ENCODE results near the gene ATP1A4.

ATP1A4 gene

DNA sequence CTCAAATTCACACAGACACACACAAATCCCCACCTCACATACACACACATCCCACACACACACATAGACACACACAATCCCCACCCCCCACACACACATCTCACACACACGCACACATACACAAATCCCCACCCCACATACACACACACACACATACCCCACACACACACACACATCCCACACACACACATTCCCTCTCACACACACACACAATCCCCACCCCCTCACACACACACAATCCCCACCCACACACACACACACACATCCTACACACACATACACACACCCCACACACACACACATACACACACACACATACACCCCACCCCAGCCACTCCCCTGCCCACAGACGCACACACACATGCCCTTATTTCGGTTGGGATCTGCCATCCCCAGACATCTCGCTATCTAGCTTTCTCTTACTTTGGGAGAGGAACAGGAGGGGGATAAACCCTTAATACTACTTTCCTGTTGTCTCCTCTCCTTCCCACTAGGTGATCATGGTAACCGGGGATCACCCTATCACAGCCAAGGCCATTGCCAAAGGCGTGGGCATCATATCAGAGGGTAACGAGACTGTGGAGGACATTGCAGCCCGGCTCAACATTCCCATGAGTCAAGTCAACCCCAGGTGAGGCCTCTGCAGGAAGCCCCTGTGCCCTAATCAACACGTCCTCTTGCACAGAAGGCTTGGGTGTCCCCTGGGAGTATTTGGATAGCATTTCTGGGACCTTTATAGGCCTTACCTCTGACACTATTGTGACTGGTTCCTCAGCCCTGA lies 17.2 kb upstream of the ATP1A4 start:
- H3K36me3 ChIP-seq (ENCODE audit: insufficient read depth, low read length) = no peaks in the 10 kb centered on the region
- no peak overlapping the region for H3K27ac ChIP-seq
- DNase-seq (ENCODE audit: low read depth, low spot score) = no peak
- no peaks in the 10 kb centered on the region for H3K9me3 ChIP-seq (ENCODE audit: low read depth, low read length)
- H3K9ac ChIP-seq (ENCODE audit: insufficient read length) = no peak overlapping the region
- TF ChIP-seq EZH2 (IDR thresholded peaks at IDR 0.05) = no peak
- no peak for TF ChIP-seq FOXP2 (optimal IDR thresholded peaks at IDR 0.05; ENCODE audit: control extremely low read depth, extremely low read length, insufficient read depth)
- no peak for TF ChIP-seq POLR2AphosphoS5 (IDR thresholded peaks at IDR 0.05; ENCODE audit: borderline replicate concordance, low read depth, low read length)
- H3K4me3 ChIP-seq = no peak overlapping the region

GRCh38 chr1:160134791-160135572 lies 16.4 kb upstream of the ATP1A4 start:
- DNase-seq (ENCODE audit: low read depth, low spot score) = no peak
- no peak overlapping the region for H3K9ac ChIP-seq (ENCODE audit: insufficient read length)
- no peaks in the 10 kb centered on the region for H3K36me3 ChIP-seq (ENCODE audit: insufficient read depth, low read length)
- no peak overlapping the region for H3K27ac ChIP-seq
- no peak overlapping the region for H3K4me3 ChIP-seq
- no peaks in the 10 kb centered on the region for H3K9me3 ChIP-seq (ENCODE audit: low read depth, low read length)
- TF ChIP-seq POLR2AphosphoS5 (IDR thresholded peaks at IDR 0.05; ENCODE audit: borderline replicate concordance, low read depth, low read length) (no peak), FOXP2 (optimal IDR thresholded peaks at IDR 0.05; ENCODE audit: control extremely low read depth, extremely low read length, insufficient read depth) (no peak), EZH2 (IDR thresholded peaks at IDR 0.05) (no peak)

- H3K9ac ChIP-seq (ENCODE audit: insufficient read length) = no peak overlapping the region
- no peak for DNase-seq (ENCODE audit: low read depth, low spot score)
- no peaks in the 10 kb centered on the region for H3K9me3 ChIP-seq (ENCODE audit: low read depth, low read length)
- H3K27ac ChIP-seq = no peak overlapping the region
- TF ChIP-seq FOXP2 (optimal IDR thresholded peaks at IDR 0.05; ENCODE audit: control extremely low read depth, extremely low read length, insufficient read depth) (no peak), POLR2AphosphoS5 (IDR thresholded peaks at IDR 0.05; ENCODE audit: borderline replicate concordance, low read depth, low read length) (no peak), EZH2 (IDR thresholded peaks at IDR 0.05) (no peak)
- H3K36me3 ChIP-seq (ENCODE audit: insufficient read depth, low read length) = no peaks in the 10 kb centered on the region
- H3K4me3 ChIP-seq = no peak overlapping the region
These were observed 15.1 kb upstream of the ATP1A4 start for GRCh38 chr1:160136121-160136925.

GRCh38 chr1:160136926-160137200 lies 14.5 kb upstream of the ATP1A4 start:
- no peak overlapping the region for H3K27ac ChIP-seq
- no peaks in the 10 kb centered on the region for H3K9me3 ChIP-seq (ENCODE audit: low read depth, low read length)
- H3K9ac ChIP-seq (ENCODE audit: insufficient read length) = no peak overlapping the region
- TF ChIP-seq POLR2AphosphoS5 (IDR thresholded peaks at IDR 0.05; ENCODE audit: borderline replicate concordance, low read depth, low read length) (no peak), FOXP2 (optimal IDR thresholded peaks at IDR 0.05; ENCODE audit: control extremely low read depth, extremely low read length, insufficient read depth) (no peak), EZH2 (IDR thresholded peaks at IDR 0.05) (no peak)
- no peak overlapping the region for H3K4me3 ChIP-seq
- DNase-seq (ENCODE audit: low read depth, low spot score) = no peak
- H3K36me3 ChIP-seq (ENCODE audit: insufficient read depth, low read length) = no peaks in the 10 kb centered on the region

GRCh38 chr1:160137216-160137862 lies 14.1 kb upstream of the ATP1A4 start:
- no peak for TF ChIP-seq FOXP2 (optimal IDR thresholded peaks at IDR 0.05; ENCODE audit: control extremely low read depth, extremely low read length, insufficient read depth)
- TF ChIP-seq POLR2AphosphoS5 (IDR thresholded peaks at IDR 0.05; ENCODE audit: borderline replicate concordance, low read depth, low read length) = no peak
- TF ChIP-seq EZH2 (IDR thresholded peaks at IDR 0.05) = no peak
- H3K9ac ChIP-seq (ENCODE audit: insufficient read length) = no peak overlapping the region
- H3K36me3 ChIP-seq (ENCODE audit: insufficient read depth, low read length) = no peaks in the 10 kb centered on the region
- DNase-seq (ENCODE audit: low read depth, low spot score) = no peak
- H3K9me3 ChIP-seq (ENCODE audit: low read depth, low read length) = no peaks in the 10 kb centered on the region
- no peak overlapping the region for H3K27ac ChIP-seq
- no peak overlapping the region for H3K4me3 ChIP-seq

DNA sequence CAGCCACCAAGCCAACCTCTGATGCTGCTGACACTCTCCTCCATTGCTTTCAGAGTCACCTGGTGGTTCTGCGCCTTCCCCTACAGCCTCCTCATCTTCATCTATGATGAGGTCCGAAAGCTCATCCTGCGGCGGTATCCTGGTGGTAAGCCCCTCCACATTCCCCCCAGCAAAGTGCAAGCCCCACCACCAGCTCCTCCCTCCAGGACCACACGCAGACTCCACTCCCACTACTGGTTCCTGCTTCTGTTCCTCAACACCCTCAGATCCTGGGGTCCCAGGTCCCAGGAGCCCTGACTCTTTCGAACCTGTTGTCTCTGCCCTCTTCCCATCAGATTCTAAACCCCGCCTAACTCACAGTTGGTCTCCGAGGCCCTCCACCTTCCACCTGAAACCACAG lies 11.6 kb upstream of the ATP1A4 start:
- Histone ChIP-seq H3K9ac (ENCODE audit: insufficient read length) (no peak overlapping the region), H3K9me3 (ENCODE audit: low read depth, low read length) (no peaks in the 10 kb centered on the region), H3K27ac (no peak overlapping the region), H3K36me3 (ENCODE audit: insufficient read depth, low read length) (no peaks in the 10 kb centered on the region), H3K4me3 (no peak overlapping the region)
- DNase-seq (ENCODE audit: low read depth, low spot score) = no peak
- TF ChIP-seq EZH2 (IDR thresholded peaks at IDR 0.05) (no peak), POLR2AphosphoS5 (IDR thresholded peaks at IDR 0.05; ENCODE audit: borderline replicate concordance, low read depth, low read length) (no peak), FOXP2 (optimal IDR thresholded peaks at IDR 0.05; ENCODE audit: control extremely low read depth, extremely low read length, insufficient read depth) (no peak)

DNA sequence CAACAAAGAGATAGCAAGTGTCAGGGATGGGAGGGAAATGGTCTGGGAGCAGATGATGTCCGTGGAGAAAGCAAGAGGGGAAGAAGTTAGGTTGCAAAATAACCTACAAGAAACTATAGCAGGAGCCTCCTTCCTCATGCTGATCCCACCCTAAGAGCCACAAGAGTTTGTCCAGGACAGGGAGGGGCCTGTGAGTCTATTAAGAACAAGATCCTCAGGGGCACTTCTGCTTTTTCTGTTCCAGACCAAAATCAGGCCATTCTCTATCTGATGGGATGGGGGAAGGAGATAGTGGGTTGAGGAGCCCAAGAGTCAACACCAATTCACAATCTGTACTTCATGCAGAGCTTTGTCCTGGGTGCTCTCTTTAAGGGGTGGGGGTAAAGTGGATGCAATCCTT lies 7.7 kb upstream of the ATP1A4 start:
- Histone ChIP-seq H3K9ac (ENCODE audit: insufficient read length) (no peak overlapping the region), H3K4me3 (no peak overlapping the region), H3K9me3 (ENCODE audit: low read depth, low read length) (no peaks in the 10 kb centered on the region), H3K36me3 (ENCODE audit: insufficient read depth, low read length) (no peaks in the 10 kb centered on the region), H3K27ac (no peak overlapping the region)
- no peak for DNase-seq (ENCODE audit: low read depth, low spot score)
- TF ChIP-seq POLR2AphosphoS5 (IDR thresholded peaks at IDR 0.05; ENCODE audit: borderline replicate concordance, low read depth, low read length) = no peak
- TF ChIP-seq EZH2 (IDR thresholded peaks at IDR 0.05) = no peak
- TF ChIP-seq FOXP2 (optimal IDR thresholded peaks at IDR 0.05; ENCODE audit: control extremely low read depth, extremely low read length, insufficient read depth) = no peak

DNA sequence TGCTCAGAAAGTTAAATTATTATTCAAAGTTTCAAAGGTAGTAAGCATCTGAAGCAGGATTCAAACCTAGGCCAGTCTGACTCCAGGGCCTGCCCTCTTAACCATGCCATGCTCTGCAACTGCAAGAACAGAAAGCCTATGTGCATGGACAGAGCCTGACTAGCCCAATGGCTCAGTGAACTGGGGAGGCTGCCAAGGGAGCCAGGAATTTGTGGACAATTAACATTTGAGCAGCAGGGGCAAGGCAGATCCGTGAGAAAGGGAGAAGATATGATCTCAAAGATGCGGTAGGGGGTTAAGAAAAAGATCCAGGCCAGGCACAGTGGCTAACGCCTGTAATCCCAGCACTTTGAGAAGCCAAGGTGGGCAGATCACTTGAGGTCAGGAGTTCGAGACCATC lies 6.5 kb upstream of the ATP1A4 start:
- H3K9ac ChIP-seq (ENCODE audit: insufficient read length) = no peak overlapping the region
- DNase-seq (ENCODE audit: low read depth, low spot score) = no peak
- H3K27ac ChIP-seq = no peak overlapping the region
- no peaks in the 10 kb centered on the region for H3K9me3 ChIP-seq (ENCODE audit: low read depth, low read length)
- H3K36me3 ChIP-seq (ENCODE audit: insufficient read depth, low read length) = no peaks in the 10 kb centered on the region
- no peak overlapping the region for H3K4me3 ChIP-seq
- no peak for TF ChIP-seq EZH2 (IDR thresholded peaks at IDR 0.05)
- TF ChIP-seq POLR2AphosphoS5 (IDR thresholded peaks at IDR 0.05; ENCODE audit: borderline replicate concordance, low read depth, low read length) = no peak
- TF ChIP-seq FOXP2 (optimal IDR thresholded peaks at IDR 0.05; ENCODE audit: control extremely low read depth, extremely low read length, insufficient read depth) = no peak
